ENCODE data around the gene SYNM. TPM values are rescaled to one million over a fixed set of nuclear protein-coding genes. Genes with fewer than 3 reads are reported as not detected.

Gene SYNM
- total and polyA plus RNA-seq, 2 experiments from 2014 or later = 9.7 to 13.8 TPM

- H3K9me2 ChIP-seq (replicated peaks; ENCODE audit: insufficient read depth) = no peaks in the 10 kb centered on the region
- no peaks in the 10 kb centered on the region for H3K36me3 ChIP-seq (replicated peaks; ENCODE audit: insufficient read depth, low read depth)
- H4K20me1 ChIP-seq (ENCODE audit: insufficient read depth, poor library complexity, severe bottlenecking) = no peaks in the 10 kb centered on the region
- H3K27me3 ChIP-seq = no peaks in the 10 kb centered on the region
- 43% methylated on average over 4 of the region's 4 CpGs for WGBS (ENCODE audit: low lambda C conversion rate, missing lambda C conversion rate)
- peak overlapping the region; percentile 33 for H3K27ac ChIP-seq
- no peak overlapping the region for H3K4me3 ChIP-seq
- H3K4me2 ChIP-seq = no peak overlapping the region
- TF ChIP-seq EZH2 (IDR thresholded peaks at IDR 0.05; ENCODE audit: borderline replicate concordance) = no peak
- no peak for TF ChIP-seq EZH2phosphoT487 (IDR thresholded peaks at IDR 0.05; ENCODE audit: low read depth, severe bottlenecking, unreplicated experiment)
- TF ChIP-seq CTCF (IDR thresholded peaks at IDR 0.05; ENCODE audit: poor library complexity) = no peak
- H3K9me3 ChIP-seq (ENCODE audit: low read depth) = no peaks in the 10 kb centered on the region
- no peaks in the 10 kb centered on the region for H3K79me2 ChIP-seq
- no peak for DNase-seq (ENCODE audit: low spot score)
- H2AFZ ChIP-seq = no peak overlapping the region
- H3K4me1 ChIP-seq (ENCODE audit: insufficient read depth) = peaks cover 16% of the 10 kb centered on the region
Observed at GRCh38 chr15:99181545-99181971, 76.7 kb downstream of the SYNM start.

DNA sequence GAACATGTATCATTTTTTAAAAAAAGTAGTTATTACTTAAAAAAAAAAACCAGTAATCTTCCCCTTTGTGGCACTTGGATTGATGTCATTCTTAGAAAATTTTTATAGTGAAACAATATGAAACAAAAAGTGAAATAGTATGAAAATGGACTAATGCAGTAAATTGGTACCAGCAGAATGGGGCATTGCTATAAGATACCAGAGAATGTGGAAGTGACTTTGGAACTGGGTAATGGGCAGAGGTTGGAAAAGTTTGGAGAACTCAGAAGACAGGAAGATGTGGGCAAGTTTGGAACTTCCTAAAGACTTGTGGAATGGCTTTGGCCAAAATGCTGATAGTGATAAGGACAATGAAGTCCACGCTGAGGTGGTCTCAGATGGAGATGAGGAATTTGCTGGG is 77.9 kb downstream of the SYNM start:
- DNase-seq (ENCODE audit: low spot score) = no peak
- 81% methylated on average over 1 of the region's 1 CpG for whole genome bisulfite sequencing (ENCODE audit: low lambda C conversion rate, missing lambda C conversion rate)
- Histone ChIP-seq H3K4me1 (ENCODE audit: insufficient read depth) (peaks cover 16% of the 10 kb centered on the region), H4K20me1 (ENCODE audit: insufficient read depth, poor library complexity, severe bottlenecking) (no peaks in the 10 kb centered on the region), H3K4me2 (no peak overlapping the region), H3K27ac (no peak overlapping the region), H3K36me3 (replicated peaks; ENCODE audit: insufficient read depth, low read depth) (no peaks in the 10 kb centered on the region), H3K79me2 (no peaks in the 10 kb centered on the region), H2AFZ (no peak overlapping the region), H3K9me2 (replicated peaks; ENCODE audit: insufficient read depth) (no peaks in the 10 kb centered on the region), H3K27me3 (no peaks in the 10 kb centered on the region), H3K4me3 (no peak overlapping the region), H3K9me3 (ENCODE audit: low read depth) (no peaks in the 10 kb centered on the region)
- TF ChIP-seq EZH2 (IDR thresholded peaks at IDR 0.05; ENCODE audit: borderline replicate concordance) (no peak), CTCF (IDR thresholded peaks at IDR 0.05; ENCODE audit: poor library complexity) (no peak), EZH2phosphoT487 (IDR thresholded peaks at IDR 0.05; ENCODE audit: low read depth, severe bottlenecking, unreplicated experiment) (no peak)

Other genes with a start within 250 kb of the SYNM start
- not detected in 2 replicates for gene PGPEP1L, start 97.3 kb upstream of the SYNM start, total RNA-seq
- not detected in 2 replicates for gene PGPEP1L, start 97.3 kb upstream of the SYNM start, polyA plus RNA-seq
- gene TTC23, start 144.5 kb downstream of the SYNM start, total RNA-seq = 33.2 and 46.3 TPM in 2 replicates
- 31.3 and 40.4 TPM in 2 replicates for gene TTC23, start 144.5 kb downstream of the SYNM start, polyA plus RNA-seq
- 55.5 and 63.5 TPM in 2 replicates for gene LRRC28, start 146.4 kb downstream of the SYNM start, total RNA-seq
- gene LRRC28, start 146.4 kb downstream of the SYNM start, polyA plus RNA-seq = 32.1 and 33.3 TPM in 2 replicates

Data from hepatocyte (in vitro differentiated cells).